AG09309 (cell line): ENCODE data around the gene FNIP2.
"Not testable (repeated sequence)": the region's sequence is repeated elsewhere in the genome, so short reads cannot be mapped to it uniquely, and the experiment has no call there.

ENCODE experiments used
- DNase-seq: peaks from one replicate; pipeline ENCODE4 v3.0.0-alpha.2; 2010; ENCODE audit warnings: low read depth
- H3K4me3 ChIP-seq: 2 replicates; pipeline ENCODE4 v1.5.1; 2011; ENCODE audit warnings: mild to moderate bottlenecking, low read depth, low read length, moderate library complexity; ENCODE audit not compliant: control insufficient read depth
- CTCF ChIP-seq: IDR thresholded peaks from 2 replicates; pipeline ENCODE4 v1.5.1; 2011; ENCODE audit warnings: mild to moderate bottlenecking, low read depth, low read length, inconsistent platforms; ENCODE audit not compliant: insufficient read depth, control insufficient read depth; ENCODE audit errors: missing control alignments

FNIP2 gene

GRCh38 chr4:158788516-158788915, 19.7 kb downstream of the FNIP2 start:
- TF ChIP-seq CTCF = no peak

GRCh38 chr4:158789853-158790252, 21.0 kb downstream of the FNIP2 start:
- no peak for TF ChIP-seq CTCF
- no peak for DNase-seq
- no peak overlapping the region for H3K4me3 ChIP-seq

More at GRCh38 chr4:158788516-158788915, 19.7 kb downstream of the FNIP2 start:
- no peak for DNase-seq
- no peak overlapping the region for H3K4me3 ChIP-seq

- no peak for DNase-seq
- no peak for TF ChIP-seq CTCF
- no peak overlapping the region for H3K4me3 ChIP-seq
Observed at GRCh38 chr4:158793021-158793420, 24.2 kb downstream of the FNIP2 start.

GRCh38 chr4:158793430-158793829, 24.6 kb downstream of the FNIP2 start:
- not testable (repeated sequence) for DNase-seq, H3K4me3 ChIP-seq

GRCh38 chr4:158796370-158797140, 27.7 kb downstream of the FNIP2 start:
- H3K4me3 ChIP-seq = no peak overlapping the region
- DNase-seq = no peak
- TF ChIP-seq CTCF = no peak

GRCh38 chr4:158798062-158798461, 29.2 kb downstream of the FNIP2 start:
- no peak for DNase-seq
- no peak for TF ChIP-seq CTCF
- H3K4me3 ChIP-seq = no peak overlapping the region

GRCh38 chr4:158799013-158799770, 30.4 kb downstream of the FNIP2 start:
- no peak overlapping the region for H3K4me3 ChIP-seq
- DNase-seq = no peak
- no peak for TF ChIP-seq CTCF
